ENCODE measurements around the gene PPP6R2.
"Not testable (repeated sequence)": the region's sequence is repeated elsewhere in the genome, so short reads cannot be mapped to it uniquely, and the experiment has no call there.

The PPP6R2 gene

DNA sequence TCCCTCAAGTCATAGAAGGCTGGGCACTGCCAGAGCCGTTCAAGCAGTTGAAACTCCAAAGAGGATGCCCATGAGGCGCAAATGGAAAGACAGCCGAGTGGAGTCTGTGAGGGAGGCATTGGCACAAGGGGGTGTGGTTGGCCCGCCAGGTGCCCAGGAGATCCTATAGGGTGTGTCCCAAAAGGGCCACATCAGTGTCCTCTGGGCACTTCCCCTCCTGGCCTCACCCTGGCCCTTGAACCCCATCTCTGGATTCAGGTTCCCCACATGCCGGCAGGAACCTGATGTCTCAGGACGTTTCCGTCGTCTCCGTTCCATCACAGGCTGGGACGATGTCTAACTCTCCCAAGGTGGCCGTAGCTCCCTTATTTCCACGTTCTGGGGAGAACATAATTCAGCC is 77.5 kb downstream of the PPP6R2 start:
- no peak for TF ChIP-seq POLR2A (IDR thresholded peaks at IDR 0.05; ENCODE audit: low read depth, low read length)
- FAIRE-seq (no peak), DNase-seq (ENCODE audit: insufficient read length, low spot score) (no peak)

DNA sequence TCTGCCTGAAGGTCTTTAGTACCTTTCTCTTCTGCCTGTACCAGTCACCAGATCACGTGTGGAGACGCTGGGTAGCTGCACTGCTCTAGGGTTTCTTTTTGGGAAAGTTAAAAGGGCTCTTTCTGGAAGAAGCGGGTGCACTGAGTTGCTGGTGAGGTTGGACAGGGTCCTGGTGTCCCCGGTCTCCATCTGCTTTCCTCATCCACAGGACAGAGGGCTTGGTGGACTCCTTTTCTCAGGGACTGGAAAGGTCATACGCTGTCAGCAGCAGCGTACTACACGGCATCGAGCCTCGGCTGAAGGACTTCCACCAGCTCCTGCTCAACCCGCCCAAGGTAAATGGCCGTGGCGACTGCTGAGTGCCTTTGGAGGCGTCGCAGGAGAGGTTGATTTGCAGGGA is 78.9 kb downstream of the PPP6R2 start:
- DNase-seq (ENCODE audit: insufficient read length, low spot score) (no peak), FAIRE-seq (no peak)
- no peak for TF ChIP-seq POLR2A (IDR thresholded peaks at IDR 0.05; ENCODE audit: low read depth, low read length)

DNA sequence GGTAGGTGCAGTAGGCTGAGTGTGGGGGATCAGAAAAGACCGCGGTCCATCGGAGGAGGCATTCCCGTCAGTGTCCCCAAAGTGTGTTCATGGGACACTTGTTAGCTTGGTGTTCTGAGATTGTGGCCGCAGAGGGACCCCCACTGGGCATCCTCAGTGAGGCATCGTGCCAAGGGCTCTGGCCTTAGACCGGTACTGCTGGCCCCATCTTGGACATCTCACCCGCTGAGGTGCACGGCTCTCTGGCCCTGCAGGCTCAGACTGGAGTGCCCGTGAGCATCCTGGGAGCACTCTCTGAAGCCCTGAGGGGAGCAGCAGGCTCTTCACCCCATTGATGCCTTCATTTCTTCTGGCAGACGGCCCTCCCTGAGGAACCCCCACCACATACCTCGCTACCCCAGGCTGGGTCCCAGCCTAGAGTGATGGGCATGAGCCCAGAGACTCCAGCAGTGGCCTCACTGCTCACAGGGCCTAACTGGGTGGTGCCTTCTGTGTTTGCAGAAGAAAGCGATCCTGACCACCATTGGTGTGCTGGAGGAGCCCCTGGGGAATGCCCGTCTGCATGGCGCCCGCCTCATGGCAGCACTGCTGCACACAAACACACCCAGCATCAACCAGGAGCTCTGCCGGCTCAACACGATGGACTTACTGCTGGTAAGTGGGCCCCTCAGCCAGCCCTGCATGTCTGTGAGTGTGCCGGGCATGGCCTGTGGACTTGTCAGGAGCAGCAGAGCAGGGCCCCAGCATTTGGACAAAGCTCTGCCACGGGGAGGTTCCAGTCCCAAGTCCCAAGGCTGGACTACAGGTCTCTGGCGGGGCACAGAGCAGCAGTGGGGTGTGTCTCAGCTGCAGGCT is 80.1 kb downstream of the PPP6R2 start:
- FAIRE-seq (no peak), DNase-seq (ENCODE audit: insufficient read length, low spot score) (no peak)
- TF ChIP-seq POLR2A (IDR thresholded peaks at IDR 0.05; ENCODE audit: low read depth, low read length), result no peak

DNA sequence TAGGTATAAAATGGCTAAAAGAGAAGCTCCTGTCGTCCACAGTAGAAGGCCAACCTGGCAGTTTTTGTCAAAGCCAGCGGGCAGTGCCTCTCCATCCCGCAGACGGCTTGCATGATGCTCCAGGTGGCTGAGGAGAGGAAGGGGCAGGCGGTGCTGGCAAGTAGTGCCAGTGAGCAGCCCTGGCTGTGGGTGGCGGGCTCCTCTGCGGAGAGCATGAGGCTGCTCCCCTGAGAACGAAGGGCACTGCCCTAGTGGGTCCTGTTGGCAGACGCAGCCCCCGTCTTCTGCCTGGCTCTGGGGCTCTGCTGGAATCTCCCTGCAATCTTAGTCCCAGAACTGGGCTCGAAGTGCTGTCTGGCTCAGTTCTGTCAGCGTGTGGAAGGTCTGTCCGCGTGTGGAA is 80.8 kb downstream of the PPP6R2 start:
- no peak for TF ChIP-seq POLR2A (IDR thresholded peaks at IDR 0.05; ENCODE audit: low read depth, low read length)
- FAIRE-seq, result no peak
- no peak for DNase-seq (ENCODE audit: insufficient read length, low spot score)

DNA sequence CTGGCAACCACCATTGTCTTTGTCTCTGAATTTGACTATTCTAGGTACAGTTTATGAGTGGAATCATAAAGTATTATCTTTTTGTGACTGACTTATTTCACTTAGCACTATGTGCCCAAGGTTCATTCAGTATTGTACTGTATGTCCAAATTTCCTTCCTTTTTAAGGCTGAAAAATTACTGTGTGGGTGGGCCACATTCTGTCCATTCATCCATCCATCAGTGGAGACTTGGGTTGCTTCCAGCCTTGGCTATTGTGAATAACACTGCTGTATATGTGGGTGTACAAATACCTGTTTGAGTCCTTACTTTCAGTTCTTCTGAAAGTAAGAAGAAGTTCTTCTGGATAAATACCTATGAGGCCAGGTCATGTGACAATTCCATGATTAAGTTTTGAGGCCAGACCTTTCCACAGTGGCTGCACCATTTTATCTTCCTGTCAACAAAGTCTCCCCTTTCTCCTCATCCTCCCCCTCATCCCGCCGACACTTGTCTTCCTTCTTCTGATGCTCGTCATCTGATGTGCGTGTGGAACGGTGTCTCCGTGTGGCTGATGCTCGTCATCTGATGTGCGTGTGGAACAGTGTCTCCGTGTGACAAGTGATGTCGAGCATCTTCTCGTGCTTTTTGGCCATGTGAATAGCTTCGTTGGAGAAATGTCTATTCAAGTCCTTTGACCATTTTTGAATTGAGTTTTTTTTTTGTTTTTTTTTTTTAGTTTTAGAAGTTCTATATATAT is 82.2 kb downstream of the PPP6R2 start:
- no peak for FAIRE-seq
- DNase-seq (ENCODE audit: insufficient read length, low spot score), result no peak
- no peak for TF ChIP-seq POLR2A (IDR thresholded peaks at IDR 0.05; ENCODE audit: low read depth, low read length)

DNA sequence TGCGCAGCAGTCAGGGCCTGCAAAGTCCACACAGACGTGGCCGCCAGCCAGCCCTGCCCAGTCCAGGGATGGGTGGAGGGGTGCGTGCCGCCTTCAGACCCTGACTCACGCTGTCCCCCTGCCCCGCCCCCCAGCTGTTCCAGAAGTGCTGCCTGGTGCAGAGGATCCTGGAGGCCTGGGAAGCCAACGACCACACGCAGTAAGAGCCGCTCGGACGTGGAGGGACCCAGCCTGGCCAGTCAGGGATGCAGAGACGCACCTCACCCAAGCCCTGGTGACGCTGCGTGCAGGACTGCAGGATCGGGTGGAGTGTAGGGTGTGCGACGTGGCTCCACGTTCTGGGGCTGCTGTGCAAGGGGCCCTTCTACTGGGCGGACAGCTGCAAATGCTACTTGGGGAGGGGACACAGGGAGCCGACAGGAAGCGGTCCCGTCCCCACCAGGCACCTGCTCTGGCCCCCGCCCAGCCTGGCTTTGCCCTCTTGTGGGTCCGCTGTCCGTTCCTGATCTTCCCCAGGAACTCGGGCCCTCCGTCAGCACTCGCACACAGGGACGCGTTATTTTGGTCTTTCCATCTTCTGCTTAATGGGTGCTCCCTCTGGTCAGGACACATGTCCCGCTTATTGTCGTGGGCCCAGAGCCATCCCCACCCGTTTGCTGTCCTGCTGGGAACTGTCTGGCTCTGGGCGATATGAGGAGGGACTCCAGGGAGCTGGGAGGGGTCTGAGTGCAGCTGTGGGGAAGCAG is 89.2 kb downstream of the PPP6R2 start:
- FAIRE-seq (no peak), DNase-seq (ENCODE audit: insufficient read length, low spot score) (no peak)
- no peak for TF ChIP-seq POLR2A (IDR thresholded peaks at IDR 0.05; ENCODE audit: low read depth, low read length)

DNA sequence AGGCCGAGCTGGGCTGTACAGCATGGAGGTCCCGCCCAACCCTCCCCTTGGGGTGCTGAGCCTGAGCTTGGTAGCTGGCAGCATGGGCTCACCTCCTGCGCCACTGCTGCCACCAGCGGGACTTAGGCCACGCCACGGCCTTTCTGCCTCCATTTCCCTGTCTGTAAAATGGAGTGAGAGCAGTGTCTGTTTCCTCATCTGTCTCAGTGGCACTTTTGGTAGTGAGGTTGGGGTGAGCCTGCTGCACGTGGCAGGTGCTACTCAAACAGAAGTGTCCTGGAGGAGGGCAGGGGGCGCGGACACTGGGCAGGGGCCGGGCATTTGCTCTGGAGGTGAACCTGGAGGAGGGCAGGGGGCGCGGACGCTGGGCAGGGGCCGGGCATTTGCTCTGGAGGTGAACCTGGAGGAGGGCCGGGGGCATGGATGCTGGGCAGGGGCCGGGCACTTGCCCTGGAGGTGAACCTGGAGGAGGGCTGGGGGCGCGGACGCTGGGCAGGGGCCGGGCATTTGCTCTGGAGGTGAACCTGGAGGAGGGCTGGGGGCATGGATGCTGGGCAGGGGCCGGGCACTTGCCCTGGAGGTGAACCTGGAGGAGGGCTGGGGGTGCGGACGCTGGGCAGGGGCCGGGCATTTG is 89.9 kb downstream of the PPP6R2 start:
- not testable (repeated sequence) for DNase-seq (ENCODE audit: insufficient read length, low spot score); FAIRE-seq

DNA sequence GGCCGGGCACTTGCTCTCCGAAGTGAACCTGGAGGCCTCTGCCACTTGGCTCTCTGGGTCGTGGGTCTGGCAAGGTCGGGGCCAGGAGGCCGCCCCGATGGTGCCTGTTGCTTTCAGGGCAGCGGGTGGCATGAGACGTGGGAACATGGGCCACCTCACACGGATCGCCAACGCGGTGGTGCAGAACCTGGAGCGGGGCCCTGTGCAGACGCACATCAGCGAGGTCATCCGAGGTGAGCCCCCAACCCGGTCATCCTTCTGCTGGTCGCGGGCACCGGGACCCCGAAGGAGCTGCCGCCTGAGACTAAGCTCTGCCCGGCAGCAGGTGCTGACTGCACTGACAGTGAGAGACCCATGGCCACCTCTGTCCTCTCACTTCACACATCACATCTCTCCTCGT is 91.7 kb downstream of the PPP6R2 start:
- no peak for DNase-seq (ENCODE audit: insufficient read length, low spot score)
- no peak for TF ChIP-seq POLR2A (IDR thresholded peaks at IDR 0.05; ENCODE audit: low read depth, low read length)
- no peak for FAIRE-seq

DNA sequence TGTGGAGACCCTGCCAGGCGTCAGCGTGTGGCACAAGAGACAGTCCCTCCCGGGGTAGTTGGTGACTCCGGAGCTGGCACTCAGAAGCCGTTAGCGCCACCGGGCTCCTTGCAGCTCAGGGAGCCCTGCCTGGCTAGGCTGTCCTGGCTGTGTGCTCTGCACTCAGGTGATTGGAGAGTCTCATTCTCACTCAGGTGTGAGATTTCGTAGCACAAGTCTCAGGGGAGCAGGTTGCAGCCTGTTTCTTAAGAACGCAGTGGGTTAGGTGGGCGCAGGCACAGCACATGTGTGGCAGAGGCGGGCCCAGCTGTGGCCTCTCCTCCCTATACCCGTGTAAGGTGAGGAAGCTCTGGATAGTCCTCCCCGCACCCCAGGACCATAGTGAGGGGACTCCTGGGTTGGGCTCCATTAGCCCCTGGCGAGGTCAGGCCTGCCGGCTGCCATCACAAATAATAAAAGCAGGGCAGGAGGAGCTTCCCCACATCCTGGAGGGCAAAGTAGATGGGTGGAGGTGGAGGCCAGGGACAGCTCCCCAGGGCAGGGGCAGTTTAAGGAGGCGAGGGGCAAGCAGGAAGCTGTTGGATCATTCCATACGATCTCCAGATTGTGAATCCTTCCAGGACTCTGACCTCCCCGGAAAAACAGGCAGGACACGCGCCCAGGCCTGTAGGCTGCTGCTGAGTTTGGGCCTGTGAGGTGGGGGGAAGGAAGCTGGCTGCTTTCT is 92.3 kb downstream of the PPP6R2 start:
- FAIRE-seq (no peak), DNase-seq (ENCODE audit: insufficient read length, low spot score) (no peak)
- no peak for TF ChIP-seq POLR2A (IDR thresholded peaks at IDR 0.05; ENCODE audit: low read depth, low read length)

DNA sequence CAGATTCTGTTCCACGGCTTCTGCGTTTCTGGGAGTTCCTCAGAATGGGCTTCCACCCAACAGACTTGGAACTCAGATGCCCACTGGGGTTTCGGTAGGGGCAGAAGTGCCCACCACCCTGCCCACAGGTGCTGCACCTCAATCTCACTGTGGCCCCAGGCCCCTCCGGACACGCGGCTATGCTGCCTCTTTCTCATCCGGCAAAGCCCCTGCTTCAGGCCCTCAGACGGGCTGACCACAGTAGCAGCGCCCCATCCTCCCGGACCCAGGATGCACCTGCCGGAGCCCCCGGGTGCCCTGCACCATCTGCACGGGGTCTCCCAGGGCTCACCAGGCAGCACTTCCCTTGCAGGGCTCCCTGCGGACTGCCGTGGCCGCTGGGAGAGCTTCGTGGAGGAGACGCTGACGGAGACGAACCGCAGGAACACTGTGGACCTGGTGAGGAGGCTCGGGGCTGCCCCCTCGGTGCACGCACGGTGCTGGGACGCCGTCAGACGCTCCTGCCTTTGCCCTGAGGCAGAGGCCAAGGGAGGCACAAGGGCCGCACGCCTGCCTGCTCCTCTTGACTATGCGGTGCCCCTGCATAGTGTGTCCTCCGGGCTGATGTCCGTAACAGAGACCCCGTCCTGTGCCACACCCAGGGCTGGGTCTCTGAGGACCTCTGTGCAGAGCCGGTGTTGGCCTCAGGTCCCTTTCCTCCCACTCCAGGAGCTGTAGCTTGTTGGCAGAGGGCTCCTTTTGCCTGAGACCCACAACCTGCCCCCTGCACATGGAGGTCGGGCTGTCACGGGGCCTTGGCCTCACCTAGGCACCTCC is 93.1 kb downstream of the PPP6R2 start:
- TF ChIP-seq POLR2A (IDR thresholded peaks at IDR 0.05; ENCODE audit: low read depth, low read length), result no peak
- no peak for FAIRE-seq
- no peak for DNase-seq (ENCODE audit: insufficient read length, low spot score)

DNA sequence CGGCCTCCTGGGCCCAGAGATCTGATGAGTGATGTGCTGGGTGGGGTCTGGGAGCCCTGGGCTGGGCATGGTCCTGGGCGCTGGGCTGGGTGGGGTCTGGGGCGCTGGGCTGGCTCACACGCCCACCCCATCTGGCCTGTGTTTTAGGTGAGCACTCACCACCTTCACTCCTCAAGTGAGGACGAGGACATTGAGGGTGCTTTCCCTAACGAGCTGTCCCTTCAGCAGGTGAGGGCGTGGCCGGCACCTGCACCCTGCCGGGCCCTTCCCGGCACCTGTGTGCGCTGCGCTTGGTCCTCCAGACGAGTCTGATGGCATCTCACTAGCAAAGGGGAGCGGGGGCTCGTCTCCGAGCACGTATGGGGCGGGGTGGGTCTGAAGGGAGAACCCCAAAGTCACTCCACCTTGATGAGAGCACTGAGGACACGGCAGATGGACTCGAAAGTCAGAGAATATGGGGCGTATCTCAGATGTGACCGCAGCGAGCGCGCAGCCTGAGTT is 93.8 kb downstream of the PPP6R2 start:
- FAIRE-seq (no peak), DNase-seq (ENCODE audit: insufficient read length, low spot score) (no peak)
- no peak for TF ChIP-seq POLR2A (IDR thresholded peaks at IDR 0.05; ENCODE audit: low read depth, low read length)

DNA sequence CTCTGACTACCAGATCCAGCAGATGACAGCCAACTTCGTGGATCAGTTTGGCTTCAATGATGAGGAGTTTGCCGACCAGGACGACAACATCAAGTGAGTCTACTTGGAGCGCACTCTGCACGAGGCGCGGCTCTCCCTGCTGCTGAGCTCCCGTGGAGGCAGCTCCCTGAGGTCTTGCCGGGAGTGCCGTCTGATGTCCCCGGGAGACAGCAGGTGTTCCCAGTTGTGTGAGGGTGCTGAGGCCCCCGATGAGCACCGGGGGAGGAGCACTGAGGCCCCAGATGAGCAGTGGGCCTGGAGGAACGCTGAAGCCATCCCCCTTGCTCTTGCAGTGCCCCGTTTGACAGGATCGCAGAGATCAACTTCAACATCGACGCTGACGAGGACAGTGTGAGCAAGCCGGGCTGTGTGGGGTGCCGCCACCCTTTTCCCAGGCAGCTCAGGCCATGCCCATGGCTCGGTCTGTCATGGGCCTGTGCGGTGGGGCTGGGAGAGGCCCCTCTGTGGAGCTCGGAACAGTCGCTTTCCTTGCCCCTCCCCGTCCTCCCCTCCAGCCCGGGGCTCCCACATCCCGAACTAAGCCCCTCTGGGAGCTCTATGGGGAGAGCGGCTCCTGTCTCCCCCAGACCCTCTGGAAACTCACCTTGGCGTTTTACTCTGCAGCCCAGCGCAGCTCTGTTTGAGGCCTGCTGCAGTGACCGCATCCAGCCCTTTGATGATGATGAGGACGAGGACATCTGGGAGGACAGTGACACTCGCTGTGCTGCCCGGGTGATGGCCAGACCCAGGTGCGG is 94.6 kb downstream of the PPP6R2 start:
- no peak for DNase-seq (ENCODE audit: insufficient read length, low spot score)
- no peak for TF ChIP-seq POLR2A (IDR thresholded peaks at IDR 0.05; ENCODE audit: low read depth, low read length)
- FAIRE-seq, result no peak

Data from H54 (cell line).